HepG2 (cell line): ENCODE measurements around the gene RFTN1. TPM values are rescaled to one million over a fixed set of nuclear protein-coding genes. Genes with fewer than 3 reads are reported as not detected.

Experiments used
- ATAC-seq: fragments of 200-7000 bp; cut with Tn5 transposase; 3 replicates; pipeline ENCODE4 v1.9.1; 2020; ENCODE audit warnings: mild to moderate bottlenecking, moderate library complexity
- BruUV-seq: library from RNA; stranded (reverse); fragments of 400-500 nt; replicated peaks from 2 replicates; lab custom pipeline; 2021; lab: Mats Ljungman, UMichigan
- CTCF ChIA-PET: fragments of 300-600 bp; formaldehyde crosslinking; extraction: SDS; loops from one replicate; lab custom pipeline; 2021; ENCODE audit warnings: low total read pairs, inconsistent platforms, low intra/inter-chr PET ratio; lab: Yijun Ruan, JAX
- POLR2A ChIA-PET: fragments of 350-600 bp; sonication (Branson Sonifier 250); formaldehyde crosslinking; loops from one replicate; lab custom pipeline; 2020; ENCODE audit warnings: antibody characterized with exemption, inconsistent platforms; lab: Yijun Ruan, JAX
- DNase-seq: peaks from one replicate; pipeline ENCODE4 v3.0.0-alpha.2; 2015; ENCODE audit warnings: low spot score
- FAIRE-seq: peaks from 3 replicates; lab custom pipeline; 2011; peaks lifted over from hg19 to GRCh38; lab: Jason Lieb, UNC
- H2AFZ ChIP-seq: one replicate; pipeline ENCODE4 v1.6.1; 2011; ENCODE audit warnings: low read length, inconsistent platforms
- H3K27ac ChIP-seq: fragments of 300-600 bp; 3 replicates; pipeline ENCODE4 v1.8.0; 2011; ENCODE audit warnings: mixed run types, mild to moderate bottlenecking, mixed read lengths, low read length, inconsistent platforms; ENCODE audit not compliant: insufficient read depth; ENCODE audit errors: extremely low read length
- H3K27me3 ChIP-seq, 2 experiments: fragments of 200-600 bp in 1 of 2; 2 replicates in 1 of 2; 3 replicates in 1 of 2; pipeline versions ENCODE4 v1.6.0 to v1.8.0; 2011; ENCODE audit warnings: low read length in 2 of 2, mild to moderate bottlenecking in 2 of 2, moderate library complexity in 2 of 2, inconsistent platforms in 1 of 2; ENCODE audit not compliant: insufficient read depth in 2 of 2, control insufficient read depth in 1 of 2
- H3K36me3 ChIP-seq, 2 experiments: fragments of 200-600 bp in 1 of 2; replicated peaks in 1 of 2; 2 replicates in 1 of 2; 3 replicates in 1 of 2; pipeline versions ENCODE4 v1.5.1 to v1.8.0; 2011; ENCODE audit warnings: low read length in 2 of 2, inconsistent platforms in 1 of 2; ENCODE audit not compliant: insufficient read depth in 2 of 2, control insufficient read depth in 1 of 2
- H3K4me1 ChIP-seq: 2 replicates; pipeline ENCODE4 v1.5.1; 2012; ENCODE audit warnings: low read length, inconsistent platforms; ENCODE audit not compliant: insufficient read depth
- H3K4me2 ChIP-seq: 2 replicates; pipeline ENCODE4 v1.6.0; 2011; ENCODE audit warnings: low read depth, low read length, inconsistent platforms
- H3K4me3 ChIP-seq, 3 experiments: fragments of 200-600 bp in 1 of 3; sonication (generic), shearing (Covaris generic) in 1 of 3; replicated peaks in 1 of 3; 2 replicates each; pipeline ENCODE4 v1.5.1; 2011 to 2016; ENCODE audit warnings: low read length in 3 of 3, inconsistent platforms in 2 of 3, low read depth in 2 of 3, mild to moderate bottlenecking in 2 of 3, control low read depth in 1 of 3, mixed read lengths in 1 of 3; ENCODE audit not compliant: insufficient read depth in 1 of 3
- H3K79me2 ChIP-seq: one replicate; pipeline ENCODE4 v1.6.1; 2011; ENCODE audit warnings: low read length, inconsistent platforms; ENCODE audit not compliant: insufficient read depth
- H3K9ac ChIP-seq: 2 replicates; pipeline ENCODE4 v1.6.0; 2011; ENCODE audit warnings: mild to moderate bottlenecking, low read depth, low read length, inconsistent platforms; ENCODE audit not compliant: insufficient read depth
- H3K9me3 ChIP-seq: 2 replicates; pipeline ENCODE4 v1.5.1; 2012; ENCODE audit warnings: mild to moderate bottlenecking, low read length
- H4K20me1 ChIP-seq: 2 replicates; pipeline ENCODE4 v1.6.0; 2011; ENCODE audit warnings: inconsistent platforms, mild to moderate bottlenecking, low read length, moderate library complexity; ENCODE audit not compliant: insufficient read depth
- HMGXB3 ChIP-seq: sonication (generic); formaldehyde crosslinking; IDR thresholded peaks from 2 replicates; pipeline ENCODE4 v1.4.0; 2020; ENCODE audit warnings: missing genetic modification reagents, borderline replicate concordance
- MEIS1 ChIP-seq: sonication (generic); formaldehyde crosslinking; IDR thresholded peaks from 2 replicates; pipeline ENCODE4 v1.9.0; 2021; ENCODE audit warnings: mild to moderate bottlenecking, missing genetic modification reagents, moderate library complexity, borderline replicate concordance
- NFE2 ChIP-seq: sonication (generic); formaldehyde crosslinking; IDR thresholded peaks from 2 replicates; pipeline ENCODE4 v1.4.0; 2020; ENCODE audit warnings: missing genetic modification reagents
- PBX2 ChIP-seq: IDR thresholded peaks from 2 replicates; pipeline ENCODE4 v1.6.1; 2016; ENCODE audit warnings: control low read depth
- RBM39 ChIP-seq: fragments of 200-400 bp; formaldehyde crosslinking; IDR thresholded peaks from one replicate; pipeline ENCODE4 v1.6.1; 2018; ENCODE audit warnings: antibody characterized with exemption, mild to moderate bottlenecking, low read depth, low read length; ENCODE audit not compliant: poor library complexity, severe bottlenecking
- REPIN1 ChIP-seq: sonication (generic); formaldehyde crosslinking; IDR thresholded peaks from 2 replicates; pipeline ENCODE4 v1.8.0; 2022; ENCODE audit warnings: missing genetic modification reagents, low read depth, mild to moderate bottlenecking, borderline replicate concordance
- SNRNP70 ChIP-seq: fragments of 200-400 bp; formaldehyde crosslinking; IDR thresholded peaks from 2 replicates; pipeline ENCODE4 v1.6.1; 2017; ENCODE audit warnings: mild to moderate bottlenecking, low read depth, low read length, moderate library complexity
- ZBTB8A ChIP-seq: sonication (generic); formaldehyde crosslinking; IDR thresholded peaks from 2 replicates; pipeline ENCODE4 v1.4.0; 2020; ENCODE audit warnings: mild to moderate bottlenecking, low read depth, missing genetic modification reagents, borderline replicate concordance
- ZNF737 ChIP-seq: sonication (generic); formaldehyde crosslinking; IDR thresholded peaks from 2 replicates; pipeline ENCODE4 v1.5.0; 2020; ENCODE audit warnings: missing genetic modification reagents, mild to moderate bottlenecking, borderline replicate concordance
- ZNF816 ChIP-seq: sonication (generic); formaldehyde crosslinking; IDR thresholded peaks from 2 replicates; pipeline ENCODE4 v1.8.0; 2022; ENCODE audit warnings: missing genetic modification reagents, mild to moderate bottlenecking, borderline replicate concordance
- ZNF839 ChIP-seq: sonication (generic); formaldehyde crosslinking; IDR thresholded peaks from 2 replicates; pipeline ENCODE4 v1.4.0; 2020; ENCODE audit warnings: missing genetic modification reagents, mild to moderate bottlenecking, borderline replicate concordance
- ZSCAN30 ChIP-seq: sonication (generic); formaldehyde crosslinking; IDR thresholded peaks from 2 replicates; pipeline ENCODE4 v1.5.0; 2020; ENCODE audit warnings: mild to moderate bottlenecking, missing genetic modification reagents
- WGBS: methylation state at CpG from one replicate; pipeline ENCODE4 v1.1.6; 2017; ENCODE audit warnings: low lambda C conversion rate; 5-methylcytosine and 5-hydroxymethylcytosine counted together
- in situ Hi-C: cut with HindIII; loops from 2 replicates; pipeline ENCODE4 v1.10.0; 2017; ENCODE audit warnings: low pct_unique_long_range_greater_than_20kb; ENCODE audit not compliant: extremely low pct_ligation_motif_present
- intact Hi-C: fragments of 100-400 bp; cut with micrococcal nuclease; formaldehyde crosslinking; loops from one replicate; pipeline ENCODE4 v1.10.0; 2022; ENCODE audit not compliant: unreplicated experiment
- polyA plus RNA-seq, 8 experiments: library from polyadenylated mRNA; depleted of rRNA in 3 of 8; stranded (reverse) in 7 of 8; unstranded in 1 of 8; fragments of >200 nt; fragmentation: Illumina TruSeq in 4 of 8; extraction: Trizol in 4 of 8; gene quantifications; 2 replicates each; pipeline versions ENCODE4 v1.2.1 to v1.2.3, GENCODE V29; 2011 to 2016; ENCODE audit warnings: low read depth in 4 of 8, missing spikeins in 1 of 8, mixed read lengths in 1 of 8; ENCODE audit not compliant: insufficient read depth in 1 of 8
- total RNA-seq, 5 experiments: library from RNA; depleted of rRNA; stranded (reverse); fragments of >200 nt; fragmentation: Illumina TruSeq; extraction: Trizol; gene quantifications; 2 replicates each; pipeline ENCODE4 v1.2.3, GENCODE V29; 2016; ENCODE audit warnings: low read depth in 1 of 5
- TF ChIP-seq, protein P1 (sequence below): IDR thresholded peaks from 2 replicates; pipeline ENCODE4 v1.6.1; 2016; ENCODE audit warnings: missing genetic modification reagents, missing compliant biosample characterization

RFTN1 gene
- total and polyA plus RNA-seq, 2 of the 13 experiments (the other 11 are each of a cell fraction or from before 2014, with no cell fraction given): not detected

DNA sequence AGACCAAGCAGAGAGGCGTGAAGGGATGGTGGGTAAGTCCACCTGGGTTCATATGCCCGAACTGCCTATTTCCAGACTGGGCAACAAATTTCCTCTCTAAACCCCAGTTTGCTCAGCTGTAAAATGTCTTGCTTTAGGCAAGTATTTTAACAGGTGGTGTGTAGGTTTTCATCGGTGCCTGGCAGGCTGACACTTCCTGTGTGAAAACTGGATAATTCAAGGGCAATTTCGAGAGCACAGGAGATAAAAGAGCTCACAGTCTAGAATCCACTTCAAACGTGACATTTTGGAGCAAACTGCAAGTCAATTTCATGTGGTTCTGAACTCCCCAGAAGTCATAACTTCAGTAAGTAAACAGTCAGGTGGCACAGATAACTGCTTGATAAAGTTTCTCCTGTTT, 136.3 kb downstream of the RFTN1 start:
- in situ Hi-C loops: no loop called here
- H3K9me3 ChIP-seq: no peaks in the 10 kb centered on the region
- WGBS: 62% methylated on average over 5 of the region's 5 CpGs
- ATAC-seq (no peak), DNase-seq (no peak), FAIRE-seq (no peak)
- H3K27ac ChIP-seq: no peak overlapping the region
- ChIA-PET POLR2A (no interaction called here), CTCF (no interaction called here)
- intact Hi-C loops: no loop called here
- no peak for TF ChIP-seq RBM39
- TF ChIP-seq ZNF737 (CRISPR knock-in tag): no peak
- TF ChIP-seq PBX2 (CRISPR knock-in tag): no peak
- TF ChIP-seq ZBTB8A: no peak
- TF ChIP-seq, protein P1, sequence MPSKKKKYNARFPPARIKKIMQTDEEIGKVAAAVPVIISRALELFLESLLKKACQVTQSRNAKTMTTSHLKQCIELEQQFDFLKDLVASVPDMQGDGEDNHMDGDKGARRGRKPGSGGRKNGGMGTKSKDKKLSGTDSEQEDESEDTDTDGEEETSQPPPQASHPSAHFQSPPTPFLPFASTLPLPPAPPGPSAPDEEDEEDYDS: no peak
- TF ChIP-seq REPIN1 (CRISPR knock-in tag): no peak
- no peak for TF ChIP-seq HMGXB3 (CRISPR knock-in tag)
- no peak for TF ChIP-seq MEIS1 (CRISPR knock-in tag)
- no peak for TF ChIP-seq NFE2 (CRISPR knock-in tag)
- TF ChIP-seq ZNF816: no peak
- no peak for TF ChIP-seq ZSCAN30
- no peak for TF ChIP-seq SNRNP70
- TF ChIP-seq ZNF839 (CRISPR knock-in tag): no peak
- no peaks in the 10 kb centered on the region for H3K27me3 ChIP-seq
- H3K4me3 ChIP-seq: no peak overlapping the region
- no peaks in the 10 kb centered on the region for H3K4me1 ChIP-seq
- H3K4me2 ChIP-seq: no peak overlapping the region
- H3K79me2 ChIP-seq: no peaks in the 10 kb centered on the region
- no peaks in the 10 kb centered on the region for H3K36me3 ChIP-seq
- no peaks in the 10 kb centered on the region for H4K20me1 ChIP-seq
- BruUV-seq: no TSS peak
- H3K9ac ChIP-seq: no peak overlapping the region
- no peak overlapping the region for H2AFZ ChIP-seq
